Mucosa of rectum (tissue), 2 donors: ENCODE data around the gene UFD1.

Experiments
- H3K27ac ChIP-seq, 2 donors: one replicate each; pipeline ENCODE4 v1.7.0; 2013; ENCODE audit warnings: inconsistent platforms in 2 of 2, low read depth in 2 of 2, low read length in 2 of 2
- H3K27me3 ChIP-seq, 2 donors: one replicate each; pipeline ENCODE4 v1.7.0; 2013; ENCODE audit warnings: low read length in 2 of 2; ENCODE audit not compliant: control insufficient read depth in 2 of 2, insufficient read depth in 2 of 2
- H3K36me3 ChIP-seq, 2 donors: one replicate each; pipeline ENCODE4 v1.7.0; 2013; ENCODE audit warnings: low read length in 2 of 2; ENCODE audit not compliant: control insufficient read depth in 2 of 2, insufficient read depth in 2 of 2
- H3K4me1 ChIP-seq, 2 donors: one replicate each; pipeline ENCODE4 v1.7.0; 2013; ENCODE audit warnings: low read length in 2 of 2, mild to moderate bottlenecking in 1 of 2; ENCODE audit not compliant: control insufficient read depth in 2 of 2, insufficient read depth in 2 of 2
- H3K4me3 ChIP-seq, 2 donors: one replicate each; pipeline ENCODE4 v1.7.0; 2013; ENCODE audit warnings: low read length in 2 of 2
- H3K9ac ChIP-seq, 2 donors: one replicate each; pipeline ENCODE4 v1.7.0; 2013; ENCODE audit warnings: low read length in 2 of 2, low read depth in 1 of 2, mild to moderate bottlenecking in 1 of 2
- H3K9me3 ChIP-seq, 2 donors: one replicate each; pipeline ENCODE4 v1.7.0; 2013; ENCODE audit warnings: low read length in 2 of 2; ENCODE audit not compliant: control insufficient read depth in 2 of 2
- donor health status: healthy.
- donor health status: Normal muscosa, but diverticular disease.

UFD1 gene

DNA sequence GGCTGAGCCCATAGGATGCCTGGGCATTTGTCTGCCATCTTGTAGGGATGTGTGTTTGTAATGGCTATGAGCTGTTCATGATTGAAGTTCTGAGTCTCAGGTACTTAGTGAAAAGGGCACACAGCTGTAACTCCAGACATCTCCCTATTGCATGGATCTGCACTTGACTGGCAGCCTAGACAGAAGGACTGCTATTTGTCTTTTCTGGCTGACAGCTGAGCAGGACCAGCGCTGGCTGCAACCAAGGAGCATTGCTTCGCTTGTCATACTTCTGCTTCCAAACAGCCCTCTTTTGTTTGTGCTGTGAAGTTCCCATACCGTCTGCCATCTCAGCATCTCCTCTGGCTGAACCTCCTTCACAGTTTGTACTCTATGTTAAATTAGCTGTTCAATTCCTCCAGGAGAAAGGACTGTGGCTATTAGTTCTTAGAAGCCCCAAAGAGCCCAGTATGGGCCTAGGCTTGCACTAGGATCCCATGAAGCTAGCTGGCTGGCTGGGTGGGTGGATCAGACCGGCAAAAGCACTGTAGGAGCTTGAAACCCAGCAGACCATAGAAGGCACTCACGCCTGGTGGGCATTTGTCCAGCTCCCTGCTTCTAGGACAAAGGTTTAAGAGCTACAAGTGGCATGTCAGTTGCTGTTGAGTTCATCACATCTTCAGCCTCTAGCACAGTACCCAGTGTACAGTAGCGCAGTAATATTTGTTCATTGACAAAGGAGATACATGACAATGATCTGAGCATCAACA, 67.9 kb downstream of the UFD1 start:
- Histone ChIP-seq H3K27ac (no peak overlapping the region), H3K9ac (no peak overlapping the region), H3K27me3 (no peaks in the 10 kb centered on the region), H3K4me3 (no peak overlapping the region), H3K36me3 (peaks cover 29 to 37% of the 10 kb centered on the region in 2 donors), H3K4me1 (no peaks in the 10 kb centered on the region), H3K9me3 (no peaks in the 10 kb centered on the region)

GRCh38 chr22:19407649-19408606, 71.1 kb downstream of the UFD1 start:
- H3K36me3 ChIP-seq, result peaks cover 46 to 49% of the 10 kb centered on the region in 2 donors
- no peaks in the 10 kb centered on the region for H3K27me3 ChIP-seq

GRCh38 chr22:19406846-19407245, 72.1 kb downstream of the UFD1 start:
- no peak overlapping the region for H3K27ac ChIP-seq
- no peaks in the 10 kb centered on the region for H3K9me3 ChIP-seq
- no peaks in the 10 kb centered on the region for H3K4me1 ChIP-seq
- H3K36me3 ChIP-seq, result peaks cover 48 to 54% of the 10 kb centered on the region in 2 donors
- H3K9ac ChIP-seq, result no peak overlapping the region
- H3K4me3 ChIP-seq, result no peak overlapping the region
- no peaks in the 10 kb centered on the region for H3K27me3 ChIP-seq

More at GRCh38 chr22:19407649-19408606, 71.1 kb downstream of the UFD1 start:
- no peak overlapping the region for H3K4me3 ChIP-seq
- H3K9me3 ChIP-seq, result no peaks in the 10 kb centered on the region
- H3K4me1 ChIP-seq, result no peaks in the 10 kb centered on the region
- H3K27ac ChIP-seq, result no peak overlapping the region
- no peak overlapping the region for H3K9ac ChIP-seq

DNA sequence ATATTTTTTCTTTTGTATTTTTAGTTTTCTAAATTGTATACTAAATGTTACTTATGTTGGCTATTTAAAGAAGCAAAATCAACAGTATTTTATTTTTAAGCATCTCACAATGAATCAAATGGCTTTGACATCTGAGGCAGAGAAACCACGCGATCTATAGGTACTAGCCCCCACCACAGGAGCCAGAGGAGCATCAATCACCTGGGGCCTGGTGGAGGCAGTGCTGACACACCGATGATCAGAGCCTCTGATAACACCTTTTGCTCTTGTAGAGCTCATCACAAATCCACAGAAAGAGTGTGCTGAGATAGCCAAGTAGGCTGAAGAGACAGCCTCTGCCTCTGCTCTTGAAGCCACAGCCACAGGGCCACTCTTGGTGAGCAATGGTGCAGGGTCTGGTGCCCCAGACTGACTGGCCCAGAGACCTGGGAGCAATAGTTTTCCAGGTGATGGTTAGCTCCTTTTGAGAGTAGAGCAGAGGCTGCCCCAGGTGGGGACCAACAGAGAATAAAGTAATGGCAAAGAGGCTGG, 72.6 kb downstream of the UFD1 start:
- H3K9me3 ChIP-seq, result no peaks in the 10 kb centered on the region
- peaks cover 53 to 56% of the 10 kb centered on the region in 2 donors for H3K36me3 ChIP-seq
- H3K4me1 ChIP-seq, result no peaks in the 10 kb centered on the region
- H3K4me3 ChIP-seq, result no peak overlapping the region
- no peak overlapping the region for H3K9ac ChIP-seq
- H3K27ac ChIP-seq, result no peak overlapping the region
- H3K27me3 ChIP-seq, result no peaks in the 10 kb centered on the region

GRCh38 chr22:19405652-19406051, 73.3 kb downstream of the UFD1 start:
- Histone ChIP-seq H3K27me3 (no peaks in the 10 kb centered on the region), H3K9me3 (no peaks in the 10 kb centered on the region), H3K27ac (no peak overlapping the region), H3K4me1 (no peaks in the 10 kb centered on the region), H3K4me3 (no peak overlapping the region), H3K36me3 (peaks cover 57 to 58% of the 10 kb centered on the region in 2 donors), H3K9ac (no peak overlapping the region)

GRCh38 chr22:19405133-19405532, 73.9 kb downstream of the UFD1 start:
- H3K36me3 ChIP-seq, result peaks cover 58 to 60% of the 10 kb centered on the region in 2 donors
- no peaks in the 10 kb centered on the region for H3K9me3 ChIP-seq
- no peaks in the 10 kb centered on the region for H3K27me3 ChIP-seq

GRCh38 chr22:19404676-19405075, 74.3 kb downstream of the UFD1 start:
- no peaks in the 10 kb centered on the region for H3K9me3 ChIP-seq
- no peak overlapping the region for H3K9ac ChIP-seq
- no peaks in the 10 kb centered on the region for H3K4me1 ChIP-seq
- no peaks in the 10 kb centered on the region for H3K27me3 ChIP-seq
- H3K27ac ChIP-seq, result no peak overlapping the region
- H3K36me3 ChIP-seq, result peaks cover 56 to 60% of the 10 kb centered on the region in 2 donors
- no peak overlapping the region for H3K4me3 ChIP-seq

More at GRCh38 chr22:19405133-19405532, 73.9 kb downstream of the UFD1 start:
- no peak overlapping the region for H3K4me3 ChIP-seq
- H3K27ac ChIP-seq, result no peak overlapping the region
- no peak overlapping the region for H3K9ac ChIP-seq
- no peaks in the 10 kb centered on the region for H3K4me1 ChIP-seq

DNA sequence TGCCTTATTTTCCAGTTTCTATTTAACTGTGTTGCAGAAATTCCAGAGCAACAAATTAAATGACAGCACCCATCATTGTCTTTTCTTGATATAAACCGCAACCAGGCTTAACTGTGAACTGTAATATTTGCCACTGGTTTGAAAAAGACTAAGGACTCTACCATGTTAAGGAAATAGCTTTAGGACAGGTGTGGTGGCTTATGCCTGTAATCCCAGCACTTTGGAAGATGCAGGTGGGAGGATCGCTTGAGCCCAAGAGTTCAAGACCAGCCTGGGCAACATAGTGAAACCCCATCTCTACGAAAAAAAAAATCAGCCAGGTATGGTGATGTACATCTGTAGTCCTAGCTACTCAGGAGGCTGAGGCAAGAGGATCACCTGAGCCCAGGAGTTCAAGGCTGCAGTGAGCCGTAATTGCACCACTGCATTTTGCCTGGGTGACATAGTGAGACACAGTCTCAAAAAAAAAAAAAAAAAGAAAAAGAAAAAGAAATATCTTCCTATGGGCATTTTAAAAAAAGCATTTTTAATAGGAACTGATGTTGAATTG, 76.3 kb downstream of the UFD1 start:
- no peaks in the 10 kb centered on the region for H3K4me1 ChIP-seq
- no peak overlapping the region for H3K9ac ChIP-seq
- H3K27me3 ChIP-seq, result no peaks in the 10 kb centered on the region
- H3K9me3 ChIP-seq, result no peaks in the 10 kb centered on the region
- peaks cover 53 to 54% of the 10 kb centered on the region in 2 donors for H3K36me3 ChIP-seq
- H3K4me3 ChIP-seq, result no peak overlapping the region
- H3K27ac ChIP-seq, result no peak overlapping the region

DNA sequence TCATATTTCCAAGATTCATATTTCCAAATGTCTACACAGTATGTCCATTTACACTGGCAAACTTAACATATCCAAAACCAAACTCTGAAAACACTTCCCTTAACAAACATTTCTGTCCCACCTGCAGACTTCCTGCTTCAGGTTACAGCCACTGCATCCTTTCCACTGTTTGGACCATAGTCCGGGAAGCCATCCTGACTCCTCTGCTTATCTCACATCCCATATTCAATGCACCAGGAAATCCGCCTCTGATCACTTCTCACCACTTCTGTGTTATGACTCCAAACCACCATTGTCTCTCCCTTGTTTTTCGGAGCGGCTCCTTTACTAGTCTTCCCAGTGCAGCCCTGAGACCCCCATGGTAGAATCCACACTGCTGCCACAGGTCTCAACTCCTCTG, 77.5 kb downstream of the UFD1 start:
- Histone ChIP-seq H3K9me3 (no peaks in the 10 kb centered on the region), H3K9ac (no peak overlapping the region), H3K36me3 (peaks cover 56 to 57% of the 10 kb centered on the region in 2 donors), H3K4me3 (no peak overlapping the region), H3K27ac (no peak overlapping the region), H3K4me1 (no peaks in the 10 kb centered on the region), H3K27me3 (no peaks in the 10 kb centered on the region)
